OCI-LY1 (cell line): ENCODE data around the gene BMPR1B.
"Not testable (repeated sequence)": the region's sequence is repeated elsewhere in the genome, so short reads cannot be mapped to it uniquely, and the experiment has no call there.

Source experiments
- H2AFZ ChIP-seq: fragments of 200-600 bp; sonication (generic), shearing (Covaris generic); 2 replicates; pipeline ENCODE4 v1.6.0; 2014; ENCODE audit warnings: antibody characterized with exemption, mild to moderate bottlenecking, low read length
- H3F3A ChIP-seq: fragments of 200-600 bp; sonication (generic), shearing (Covaris generic); 2 replicates; pipeline ENCODE4 v1.6.0; 2014; ENCODE audit warnings: mild to moderate bottlenecking, antibody characterized with exemption, low read length, moderate library complexity; ENCODE audit not compliant: insufficient read depth
- H3K27ac ChIP-seq: fragments of 200-600 bp; sonication (generic); 2 replicates; pipeline ENCODE4 v1.5.1; 2014; ENCODE audit warnings: low read length, mixed run types, mild to moderate bottlenecking, low read depth; ENCODE audit not compliant: poor library complexity, severe bottlenecking
- H3K27me3 ChIP-seq: fragments of 200-600 bp; sonication (generic); 2 replicates; pipeline ENCODE4 v1.6.0; 2014; ENCODE audit warnings: antibody characterized with exemption, mild to moderate bottlenecking, low read length, moderate library complexity; ENCODE audit not compliant: insufficient read depth
- H3K36me3 ChIP-seq: fragments of 200-600 bp; sonication (generic); 2 replicates; pipeline ENCODE4 v1.6.1; 2014; ENCODE audit warnings: mild to moderate bottlenecking, antibody characterized with exemption, low read length, moderate library complexity, mixed read lengths; ENCODE audit not compliant: insufficient read depth
- H3K4me1 ChIP-seq: fragments of 200-600 bp; sonication (generic); 2 replicates; pipeline ENCODE4 v1.5.1; 2014; ENCODE audit warnings: mild to moderate bottlenecking, low read length, moderate library complexity; ENCODE audit not compliant: insufficient read depth, severe bottlenecking
- H3K4me2 ChIP-seq: fragments of 200-600 bp; sonication (generic), shearing (Covaris generic); 2 replicates; pipeline ENCODE4 v1.6.1; 2014; ENCODE audit warnings: low read length
- H3K4me3 ChIP-seq: fragments of 200-600 bp; sonication (generic); 2 replicates; pipeline ENCODE4 v1.5.1; 2014; ENCODE audit warnings: low read length, low read depth, mild to moderate bottlenecking, mixed read lengths; ENCODE audit not compliant: poor library complexity, severe bottlenecking
- H3K79me2 ChIP-seq: fragments of 200-600 bp; shearing (Covaris generic); 2 replicates; pipeline ENCODE4 v1.6.1; 2016; ENCODE audit warnings: mixed run types, low read length, mixed read lengths; ENCODE audit not compliant: insufficient read depth
- H3K9ac ChIP-seq: fragments of 200-600 bp; sonication (generic), shearing (Covaris generic); 2 replicates; pipeline ENCODE4 v1.6.1; 2014; ENCODE audit warnings: mild to moderate bottlenecking, low read length, mixed read lengths
- H3K9me2 ChIP-seq: fragments of 200-600 bp; sonication (generic), shearing (Covaris generic); 2 replicates; pipeline ENCODE4 v1.6.1; 2014; ENCODE audit warnings: low read depth, mild to moderate bottlenecking, low read length, mixed read lengths
- H3K9me3 ChIP-seq: fragments of 200-600 bp; shearing (Covaris generic); 2 replicates; pipeline ENCODE4 v1.6.1; 2014; ENCODE audit warnings: low read length, mixed read lengths
- H4K20me1 ChIP-seq: fragments of 200-600 bp; sonication (generic), shearing (Covaris generic); 2 replicates; pipeline ENCODE4 v1.6.0; 2016; ENCODE audit warnings: mild to moderate bottlenecking, low read length; ENCODE audit not compliant: insufficient read depth
- EZH2 ChIP-seq: fragments of 200-600 bp; sonication (generic), shearing (Covaris generic); IDR thresholded peaks from 2 replicates; pipeline ENCODE4 v1.8.0; 2017; ENCODE audit warnings: borderline replicate concordance, mixed run types, mild to moderate bottlenecking, antibody characterized with exemption, low read length, moderate library complexity, mixed read lengths
- TF ChIP-seq, protein P1 (sequence below): fragments of 200-600 bp; sonication (generic), shearing (Covaris generic); IDR thresholded peaks from 2 replicates; pipeline ENCODE4 v1.5.1; 2017; ENCODE audit warnings: mild to moderate bottlenecking, antibody characterized with exemption, low read length, moderate library complexity, mixed read lengths

The BMPR1B gene

DNA sequence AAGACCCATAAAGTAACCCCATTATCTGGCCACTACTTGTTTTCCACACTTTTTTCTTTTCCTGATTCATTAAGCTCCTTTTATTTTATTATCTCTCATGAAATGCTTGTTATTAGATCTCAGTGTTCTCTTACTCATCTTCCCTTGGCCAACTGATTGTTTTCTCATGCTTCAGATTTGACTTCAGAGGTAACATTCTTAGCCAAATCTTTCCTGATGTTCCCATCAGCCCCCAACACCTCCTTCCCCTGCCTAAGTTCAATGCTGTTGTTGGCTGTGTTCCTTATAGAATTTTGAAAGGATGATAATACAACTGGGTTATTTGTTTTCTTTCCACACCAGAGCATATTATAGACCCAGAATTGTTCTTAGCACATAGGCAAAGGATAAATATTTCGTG, 75.6 kb downstream of the BMPR1B start:
- Histone ChIP-seq H3K9me2 (no peaks in the 10 kb centered on the region), H2AFZ (no peak overlapping the region), H3K79me2 (no peaks in the 10 kb centered on the region), H3K27ac (no peak overlapping the region), H3K9ac (no peak overlapping the region), H3K4me1 (no peaks in the 10 kb centered on the region), H4K20me1 (no peaks in the 10 kb centered on the region), H3K9me3 (no peaks in the 10 kb centered on the region), H3K4me2 (no peak overlapping the region), H3F3A (no peaks in the 10 kb centered on the region), H3K4me3 (no peak overlapping the region), H3K36me3 (no peaks in the 10 kb centered on the region), H3K27me3 (no peaks in the 10 kb centered on the region)
- TF ChIP-seq, protein P1, sequence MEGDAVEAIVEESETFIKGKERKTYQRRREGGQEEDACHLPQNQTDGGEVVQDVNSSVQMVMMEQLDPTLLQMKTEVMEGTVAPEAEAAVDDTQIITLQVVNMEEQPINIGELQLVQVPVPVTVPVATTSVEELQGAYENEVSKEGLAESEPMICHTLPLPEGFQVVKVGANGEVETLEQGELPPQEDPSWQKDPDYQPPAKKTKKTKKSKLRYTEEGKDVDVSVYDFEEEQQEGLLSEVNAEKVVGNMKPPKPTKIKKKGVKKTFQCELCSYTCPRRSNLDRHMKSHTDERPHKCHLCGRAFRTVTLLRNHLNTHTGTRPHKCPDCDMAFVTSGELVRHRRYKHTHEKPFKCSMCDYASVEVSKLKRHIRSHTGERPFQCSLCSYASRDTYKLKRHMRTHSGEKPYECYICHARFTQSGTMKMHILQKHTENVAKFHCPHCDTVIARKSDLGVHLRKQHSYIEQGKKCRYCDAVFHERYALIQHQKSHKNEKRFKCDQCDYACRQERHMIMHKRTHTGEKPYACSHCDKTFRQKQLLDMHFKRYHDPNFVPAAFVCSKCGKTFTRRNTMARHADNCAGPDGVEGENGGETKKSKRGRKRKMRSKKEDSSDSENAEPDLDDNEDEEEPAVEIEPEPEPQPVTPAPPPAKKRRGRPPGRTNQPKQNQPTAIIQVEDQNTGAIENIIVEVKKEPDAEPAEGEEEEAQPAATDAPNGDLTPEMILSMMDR, result no peak
- TF ChIP-seq EZH2, result no peak

DNA sequence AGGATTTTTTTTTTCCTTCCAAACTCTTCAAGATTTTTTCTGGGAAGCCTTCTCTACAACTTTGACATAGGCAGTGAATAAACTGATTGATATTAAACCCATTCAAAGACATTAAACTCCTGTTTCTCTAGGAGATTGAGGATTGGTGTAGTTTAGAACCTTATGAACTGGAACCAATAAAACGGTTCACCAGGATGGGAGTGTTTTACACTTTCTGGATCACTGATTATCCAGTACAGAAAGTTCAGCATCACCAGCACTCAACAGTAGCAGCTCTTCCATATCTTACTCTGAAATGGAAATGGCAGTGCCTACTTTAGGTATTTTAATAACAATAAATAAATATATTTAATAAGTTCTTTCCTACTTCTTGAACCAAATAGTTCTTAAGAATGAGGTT, 76.7 kb downstream of the BMPR1B start:
- no peaks in the 10 kb centered on the region for H4K20me1 ChIP-seq
- no peak overlapping the region for H3K27ac ChIP-seq
- no peak for TF ChIP-seq EZH2
- TF ChIP-seq, protein P1, result no peak
- H3K4me2 ChIP-seq, result no peak overlapping the region
- H3K4me3 ChIP-seq, result no peak overlapping the region
- no peak overlapping the region for H3K9ac ChIP-seq
- no peaks in the 10 kb centered on the region for H3K9me2 ChIP-seq
- H2AFZ ChIP-seq, result no peak overlapping the region
- H3F3A ChIP-seq, result no peaks in the 10 kb centered on the region
- no peaks in the 10 kb centered on the region for H3K36me3 ChIP-seq
- H3K4me1 ChIP-seq, result no peaks in the 10 kb centered on the region
- H3K79me2 ChIP-seq, result no peaks in the 10 kb centered on the region
- no peaks in the 10 kb centered on the region for H3K27me3 ChIP-seq
- no peaks in the 10 kb centered on the region for H3K9me3 ChIP-seq

DNA sequence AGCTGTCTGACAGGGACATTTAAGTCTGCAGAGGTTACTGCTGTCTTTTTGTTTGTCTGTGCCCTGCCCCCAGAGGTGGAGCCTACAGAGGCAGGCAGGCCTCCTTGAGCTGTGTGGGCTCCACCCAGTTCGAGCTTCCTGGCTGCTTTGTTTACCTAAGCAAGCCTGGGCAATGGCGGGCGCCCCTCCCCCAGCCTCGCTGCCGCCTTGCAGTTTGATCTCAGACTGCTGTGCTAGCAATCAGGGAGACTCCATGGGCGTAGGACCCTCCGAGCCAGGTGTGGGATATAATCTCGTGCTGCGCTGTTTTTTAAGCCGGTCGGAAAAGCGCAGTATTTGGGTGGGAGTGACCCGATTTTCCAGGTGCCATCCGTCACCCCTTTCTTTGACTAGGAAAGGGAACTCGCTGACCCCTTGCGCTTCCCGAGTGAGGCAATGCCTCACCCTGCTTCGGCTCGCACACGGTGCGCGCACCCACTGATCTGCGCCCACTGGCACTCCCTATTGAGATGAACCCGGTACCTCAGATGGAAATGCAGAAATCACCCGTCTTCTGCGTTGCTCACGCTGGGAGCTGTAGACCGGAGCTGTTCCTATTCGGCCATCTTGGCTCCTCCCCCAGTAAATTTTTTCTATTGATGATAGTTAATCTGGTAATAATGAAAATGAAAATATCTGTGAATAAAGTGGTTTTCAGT, 83.6 kb downstream of the BMPR1B start:
- not testable (repeated sequence) for H3K4me2 ChIP-seq, H3K79me2 ChIP-seq, H3K27me3 ChIP-seq, H3K9me3 ChIP-seq, H3K27ac ChIP-seq, H3K36me3 ChIP-seq, H3K9ac ChIP-seq, H3K9me2 ChIP-seq, H3F3A ChIP-seq, H3K4me1 ChIP-seq, H3K4me3 ChIP-seq, H2AFZ ChIP-seq, H4K20me1 ChIP-seq

DNA sequence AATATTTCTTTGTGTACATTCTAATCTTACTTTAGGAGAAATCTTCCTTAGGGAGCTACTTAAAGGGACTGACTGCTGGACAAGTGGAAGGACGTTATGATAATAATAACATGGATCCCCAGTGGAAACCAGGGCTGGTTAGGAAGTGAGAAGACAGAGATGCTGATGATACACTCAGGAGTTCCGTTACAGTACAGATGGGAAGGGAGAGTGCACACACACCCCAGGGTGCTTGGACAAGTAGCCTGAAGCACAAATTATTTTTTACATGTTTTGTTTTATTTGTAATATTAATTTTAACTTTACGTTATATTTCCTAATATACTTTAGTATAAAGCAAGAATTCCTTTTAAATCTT, 84.1 kb downstream of the BMPR1B start:
- H3K36me3 ChIP-seq, result no peaks in the 10 kb centered on the region
- no peak overlapping the region for H3K27ac ChIP-seq
- H3K27me3 ChIP-seq, result no peaks in the 10 kb centered on the region
- H3K4me2 ChIP-seq, result no peak overlapping the region
- H3K79me2 ChIP-seq, result no peaks in the 10 kb centered on the region
- no peak overlapping the region for H3K9ac ChIP-seq
- H3K9me3 ChIP-seq, result no peaks in the 10 kb centered on the region
- H2AFZ ChIP-seq, result no peak overlapping the region
- H3K9me2 ChIP-seq, result no peaks in the 10 kb centered on the region
- H3K4me1 ChIP-seq, result no peaks in the 10 kb centered on the region
- TF ChIP-seq EZH2, result no peak
- TF ChIP-seq, protein P1, result no peak
- no peaks in the 10 kb centered on the region for H3F3A ChIP-seq
- no peaks in the 10 kb centered on the region for H4K20me1 ChIP-seq
- H3K4me3 ChIP-seq, result no peak overlapping the region
